NCI-H2081 treated with DMSO at 0.1 percent for 48 hours (cell line): ENCODE results near the gene CDH6.
"Not testable (repeated sequence)": the region's sequence is repeated elsewhere in the genome, so short reads cannot be mapped to it uniquely, and the experiment has no call there.

ENCODE experiments used
- DNase-seq: peaks from one replicate; lab custom pipeline; 2025; lab: John Stamatoyannopoulos, UW

Gene CDH6

GRCh38 chr5:31329715-31330114, 136.2 kb downstream of the CDH6 start:
- DNase-seq: no peak

GRCh38 chr5:31332160-31332559, 138.7 kb downstream of the CDH6 start:
- no peak for DNase-seq

GRCh38 chr5:31333475-31333874, 140.0 kb downstream of the CDH6 start:
- no peak for DNase-seq

GRCh38 chr5:31334061-31334860, 140.8 kb downstream of the CDH6 start:
- no peak for DNase-seq

- no peak for DNase-seq
These were observed 142.0 kb downstream of the CDH6 start for GRCh38 chr5:31335456-31335855.

- no peak for DNase-seq
These were observed 150.5 kb downstream of the CDH6 start for GRCh38 chr5:31343946-31344345.

GRCh38 chr5:31346896-31347551, 153.5 kb downstream of the CDH6 start:
- no peak for DNase-seq

- DNase-seq: no peak
These were observed 154.0 kb downstream of the CDH6 start for GRCh38 chr5:31347552-31347905.

GRCh38 chr5:31350395-31350794, 156.9 kb downstream of the CDH6 start:
- DNase-seq: no peak

GRCh38 chr5:31355337-31355736, 161.9 kb downstream of the CDH6 start:
- DNase-seq: no peak

GRCh38 chr5:31357038-31357437, 163.6 kb downstream of the CDH6 start:
- no peak for DNase-seq

- no peak for DNase-seq
These were observed 166.4 kb downstream of the CDH6 start for GRCh38 chr5:31359839-31360238.

GRCh38 chr5:31361234-31361633, 167.7 kb downstream of the CDH6 start:
- DNase-seq: no peak

GRCh38 chr5:31361704-31362528, 168.4 kb downstream of the CDH6 start:
- DNase-seq: not testable (repeated sequence)

- DNase-seq: no peak
These were observed 169.0 kb downstream of the CDH6 start for GRCh38 chr5:31362529-31362900.

- no peak for DNase-seq
These were observed 169.6 kb downstream of the CDH6 start for GRCh38 chr5:31362931-31363568.

- no peak for DNase-seq
These were observed 171.6 kb downstream of the CDH6 start for GRCh38 chr5:31364881-31365636.

- no peak for DNase-seq
These were observed 172.3 kb downstream of the CDH6 start for GRCh38 chr5:31365776-31366175.

GRCh38 chr5:31366941-31367340, 173.5 kb downstream of the CDH6 start:
- DNase-seq: no peak

GRCh38 chr5:31372124-31372523, 178.6 kb downstream of the CDH6 start:
- DNase-seq: no peak

- no peak for DNase-seq
These were observed 182.7 kb downstream of the CDH6 start for GRCh38 chr5:31375999-31376720.
